Measurements from ENCODE around the gene CLSTN2.

The CLSTN2 gene

DNA sequence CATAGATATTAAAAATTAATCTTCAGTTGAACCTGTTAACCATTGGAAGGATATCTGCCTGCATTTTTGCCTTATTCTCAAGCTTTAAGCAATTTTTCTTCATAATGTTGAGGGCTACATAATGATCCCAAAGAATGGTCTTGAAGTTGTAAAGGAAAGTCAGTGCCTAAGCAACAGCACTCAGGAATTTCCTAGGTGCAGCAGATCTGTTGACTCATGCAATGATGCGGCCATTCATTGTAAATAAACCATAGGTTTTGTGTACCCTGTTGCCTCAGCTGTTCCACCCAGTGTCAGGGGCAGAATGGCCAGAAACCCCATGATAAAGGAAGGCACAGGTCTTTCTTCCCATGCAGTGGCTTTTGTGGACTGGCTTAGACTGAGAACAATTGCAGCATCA lies 664.5 kb downstream of the CLSTN2 start:
- no peak for DNase-seq (ENCODE audit: extremely low read depth, low read depth)
- H3K4me3 ChIP-seq (replicated peaks; ENCODE audit: low read depth, low read length), result no peak overlapping the region
- no peak for TF ChIP-seq CTCF (IDR thresholded peaks at IDR 0.05; ENCODE audit: low read depth, low read length, missing control alignments)

- no peak overlapping the region for H3K4me3 ChIP-seq (replicated peaks; ENCODE audit: low read depth, low read length)
- no peak for DNase-seq (ENCODE audit: extremely low read depth, low read depth)
- TF ChIP-seq CTCF (IDR thresholded peaks at IDR 0.05; ENCODE audit: low read depth, low read length, missing control alignments), result no peak
Measured at GRCh38 chr3:140601881-140602280, 666.9 kb downstream of the CLSTN2 start.

- no peak overlapping the region for H3K4me3 ChIP-seq (replicated peaks; ENCODE audit: low read depth, low read length)
- no peak for DNase-seq (ENCODE audit: extremely low read depth, low read depth)
- no peak for TF ChIP-seq CTCF (IDR thresholded peaks at IDR 0.05; ENCODE audit: low read depth, low read length, missing control alignments)
Measured at GRCh38 chr3:140602781-140603180, 667.8 kb downstream of the CLSTN2 start.

GRCh38 chr3:140603766-140604165 lies 668.8 kb downstream of the CLSTN2 start:
- no peak for TF ChIP-seq CTCF (IDR thresholded peaks at IDR 0.05; ENCODE audit: low read depth, low read length, missing control alignments)
- H3K4me3 ChIP-seq (replicated peaks; ENCODE audit: low read depth, low read length), result no peak overlapping the region
- DNase-seq (ENCODE audit: extremely low read depth, low read depth), result no peak

- DNase-seq (ENCODE audit: extremely low read depth, low read depth), result no peak
- no peak for TF ChIP-seq CTCF (IDR thresholded peaks at IDR 0.05; ENCODE audit: low read depth, low read length, missing control alignments)
- no peak overlapping the region for H3K4me3 ChIP-seq (replicated peaks; ENCODE audit: low read depth, low read length)
Measured at GRCh38 chr3:140610544-140610943, 675.6 kb downstream of the CLSTN2 start.

GRCh38 chr3:140614001-140614400 lies 679.0 kb downstream of the CLSTN2 start:
- no peak overlapping the region for H3K4me3 ChIP-seq (replicated peaks; ENCODE audit: low read depth, low read length)
- TF ChIP-seq CTCF (IDR thresholded peaks at IDR 0.05; ENCODE audit: low read depth, low read length, missing control alignments), result no peak
- DNase-seq (ENCODE audit: extremely low read depth, low read depth), result no peak

GRCh38 chr3:140617135-140617534 lies 682.1 kb downstream of the CLSTN2 start:
- no peak overlapping the region for H3K4me3 ChIP-seq (replicated peaks; ENCODE audit: low read depth, low read length)
- no peak for TF ChIP-seq CTCF (IDR thresholded peaks at IDR 0.05; ENCODE audit: low read depth, low read length, missing control alignments)
- DNase-seq (ENCODE audit: extremely low read depth, low read depth), result no peak

All from HFF-Myc (cell line).